IMR-90 (cell line): ENCODE measurements around the gene ARID4A. TPM values are rescaled to one million over a fixed set of nuclear protein-coding genes. Genes with fewer than 3 reads are reported as not detected.

Experiments
- ATAC-seq: fragments of 200-7000 bp; cut with Tn5 transposase; 2 replicates; pipeline ENCODE4 v1.9.1; 2020; ENCODE audit warnings: low read depth, mild to moderate bottlenecking, moderate library complexity
- BruUV-seq: library from RNA; stranded (reverse); fragments of 400-500 nt; replicated peaks from 2 replicates; lab custom pipeline; 2021; lab: Mats Ljungman, UMichigan
- CTCF ChIA-PET: fragments of 300-600 bp; formaldehyde crosslinking; extraction: SDS; loops from one replicate; lab custom pipeline; 2021; ENCODE audit warnings: antibody characterized with exemption; lab: Yijun Ruan, JAX
- POLR2A ChIA-PET: fragments of 300-600 bp; sonication (Branson Sonifier 250); formaldehyde crosslinking; loops from one replicate; lab custom pipeline; 2022; ENCODE audit warnings: antibody characterized with exemption; ENCODE audit not compliant: unreplicated experiment; lab: Charles Lee
- DNase-seq: peaks from one replicate; pipeline ENCODE4 v3.0.0; 2013
- H2AFZ ChIP-seq: replicated peaks from 2 replicates; pipeline ENCODE3; 2013; ENCODE audit warnings: low read length, mild to moderate bottlenecking; ENCODE audit not compliant: poor library complexity
- H2AK5ac ChIP-seq: 2 replicates; pipeline ENCODE4 v1.6.1; 2013; ENCODE audit warnings: low read depth, low read length, inconsistent platforms
- H2AK9ac ChIP-seq: replicated peaks from 2 replicates; pipeline ENCODE3; 2013; ENCODE audit warnings: mild to moderate bottlenecking, low read depth, low read length, moderate library complexity; ENCODE audit not compliant: poor library complexity
- H2BK120ac ChIP-seq: 2 replicates; pipeline ENCODE4 v1.6.1; 2013; ENCODE audit warnings: low read depth, low read length, inconsistent platforms
- H2BK15ac ChIP-seq: 3 replicates; pipeline ENCODE4 v1.6.1; 2013; ENCODE audit warnings: low read depth, low read length, inconsistent platforms
- H2BK20ac ChIP-seq: 2 replicates; pipeline ENCODE4 v1.6.1; 2013; ENCODE audit warnings: low read depth, mild to moderate bottlenecking, inconsistent platforms, low read length, moderate library complexity
- H2BK5ac ChIP-seq: 2 replicates; pipeline ENCODE4 v1.6.1; 2013; ENCODE audit warnings: mild to moderate bottlenecking, low read depth, low read length, inconsistent platforms; ENCODE audit not compliant: poor library complexity, severe bottlenecking
- H3K14ac ChIP-seq: replicated peaks from 2 replicates; pipeline ENCODE4 v1.6.1; 2013; ENCODE audit warnings: low read depth, low read length, inconsistent platforms
- H3K18ac ChIP-seq: 2 replicates; pipeline ENCODE4 v1.6.1; 2013; ENCODE audit warnings: low read depth, low read length, control low read depth
- H3K23ac ChIP-seq: 2 replicates; pipeline ENCODE4 v1.6.1; 2013; ENCODE audit warnings: low read depth, low read length, inconsistent platforms
- H3K27ac ChIP-seq: 2 replicates; pipeline ENCODE4 v1.5.1; 2013; ENCODE audit warnings: mild to moderate bottlenecking, control low read depth, low read length; ENCODE audit not compliant: insufficient read depth
- H3K27me3 ChIP-seq: 2 replicates; pipeline ENCODE4 v1.6.1; 2013; ENCODE audit warnings: low read length; ENCODE audit not compliant: control insufficient read depth, insufficient read depth
- H3K36me3 ChIP-seq: 2 replicates; pipeline ENCODE4 v1.6.1; 2013; ENCODE audit warnings: low read length, mixed read lengths; ENCODE audit not compliant: control insufficient read depth, insufficient read depth
- H3K4ac ChIP-seq: 2 replicates; pipeline ENCODE4 v1.6.1; 2013; ENCODE audit warnings: low read depth, low read length, inconsistent platforms
- H3K4me1 ChIP-seq: 2 replicates; pipeline ENCODE4 v1.6.1; 2013; ENCODE audit warnings: low read length, mixed read lengths; ENCODE audit not compliant: control insufficient read depth, insufficient read depth
- H3K4me2 ChIP-seq: 2 replicates; pipeline ENCODE4 v1.6.1; 2013; ENCODE audit warnings: low read depth, mild to moderate bottlenecking, control low read depth, low read length, moderate library complexity
- H3K4me3 ChIP-seq: 2 replicates; pipeline ENCODE4 v1.5.1; 2013; ENCODE audit warnings: low read depth, mild to moderate bottlenecking, control low read depth, low read length, moderate library complexity; ENCODE audit not compliant: insufficient read depth
- H3K56ac ChIP-seq: 2 replicates; pipeline ENCODE4 v1.6.1; 2013; ENCODE audit warnings: low read length, inconsistent platforms; ENCODE audit not compliant: insufficient read depth; ENCODE audit errors: extremely low read depth
- H3K79me1 ChIP-seq, 2 experiments: 2 replicates each; pipeline ENCODE4 v1.6.1; 2013; ENCODE audit warnings: low read length in 2 of 2, inconsistent platforms in 1 of 2, low read depth in 1 of 2
- H3K9ac ChIP-seq: 2 replicates; pipeline ENCODE4 v1.6.1; 2013; ENCODE audit warnings: low read depth, low read length, control low read depth
- H3K9me1 ChIP-seq: 2 replicates; pipeline ENCODE4 v1.6.1; 2013; ENCODE audit warnings: low read length, inconsistent platforms; ENCODE audit not compliant: insufficient read depth
- H3K9me3 ChIP-seq: 2 replicates; pipeline ENCODE4 v1.6.1; 2013; ENCODE audit warnings: low read length; ENCODE audit not compliant: control insufficient read depth, insufficient read depth
- H4K20me1 ChIP-seq: 2 replicates; pipeline ENCODE4 v1.6.1; 2013; ENCODE audit warnings: low read length, inconsistent platforms; ENCODE audit not compliant: insufficient read depth
- H4K5ac ChIP-seq: 2 replicates; pipeline ENCODE4 v1.6.1; 2013; ENCODE audit warnings: mild to moderate bottlenecking, low read depth, low read length, control low read depth
- H4K8ac ChIP-seq, 2 experiments: 2 replicates each; pipeline ENCODE4 v1.6.1; 2013; ENCODE audit warnings: low read depth in 2 of 2, low read length in 2 of 2, control low read depth in 1 of 2, inconsistent platforms in 1 of 2
- H4K91ac ChIP-seq: 2 replicates; pipeline ENCODE4 v1.6.1; 2013; ENCODE audit warnings: low read depth, low read length, inconsistent platforms; ENCODE audit not compliant: insufficient read depth
- BHLHE40 ChIP-seq: fragments of 150-350 bp; IDR thresholded peaks from 2 replicates; pipeline ENCODE4 v1.6.1; 2016; ENCODE audit warnings: mild to moderate bottlenecking, low read depth, low read length
- CEBPB ChIP-seq: IDR thresholded peaks from 2 replicates; pipeline ENCODE4 v1.6.1; 2012; ENCODE audit warnings: low read depth, low read length, improper control_type of control experiment
- CHD1 ChIP-seq: IDR thresholded peaks from 2 replicates; pipeline ENCODE4 v1.6.1; 2012; ENCODE audit warnings: low read depth, low read length, improper control_type of control experiment
- ELK1 ChIP-seq: fragments of 150-350 bp; IDR thresholded peaks from 2 replicates; pipeline ENCODE4 v1.6.1; 2016; ENCODE audit warnings: low read depth, mild to moderate bottlenecking, low read length, moderate library complexity, borderline replicate concordance
- FOS ChIP-seq: fragments of 150-350 bp; IDR thresholded peaks from 2 replicates; pipeline ENCODE4 v1.6.1; 2016; ENCODE audit warnings: low read depth, low read length
- MAFK ChIP-seq: IDR thresholded peaks from 2 replicates; pipeline ENCODE4 v1.6.1; 2012; ENCODE audit warnings: low read depth, low read length, improper control_type of control experiment
- MAZ ChIP-seq: IDR thresholded peaks from 2 replicates; pipeline ENCODE4 v1.6.1; 2012; ENCODE audit warnings: low read depth, mild to moderate bottlenecking, low read length, improper control_type of control experiment, moderate library complexity, borderline replicate concordance
- MXI1 ChIP-seq: IDR thresholded peaks from 2 replicates; pipeline ENCODE4 v1.6.1; 2012; ENCODE audit warnings: low read depth, mild to moderate bottlenecking, low read length, moderate library complexity, borderline replicate concordance
- NFE2L2 ChIP-seq: fragments of 150-350 bp; IDR thresholded peaks from 2 replicates; pipeline ENCODE4 v1.6.1; 2016; ENCODE audit warnings: low read depth, mild to moderate bottlenecking, low read length
- POLR2A ChIP-seq: IDR thresholded peaks from 2 replicates; pipeline ENCODE4 v1.6.1; 2012; ENCODE audit warnings: mild to moderate bottlenecking, low read depth, low read length
- RAD21 ChIP-seq: IDR thresholded peaks from 2 replicates; pipeline ENCODE4 v1.6.1; 2012; ENCODE audit warnings: low read length, improper control_type of control experiment
- RCOR1 ChIP-seq: IDR thresholded peaks from 2 replicates; pipeline ENCODE4 v1.6.1; 2012; ENCODE audit warnings: mild to moderate bottlenecking, low read length, improper control_type of control experiment; ENCODE audit not compliant: insufficient replicate concordance
- RFX5 ChIP-seq: IDR thresholded peaks from 2 replicates; pipeline ENCODE4 v1.8.0; 2012; ENCODE audit warnings: low read depth, mild to moderate bottlenecking, low read length, moderate library complexity
- SMC3 ChIP-seq: fragments of 150-350 bp; IDR thresholded peaks from 2 replicates; pipeline ENCODE4 v1.6.1; 2016; ENCODE audit warnings: low read depth, mild to moderate bottlenecking, antibody characterized with exemption, low read length, moderate library complexity
- WGBS, 2 experiments: methylation state at CpG; one replicate each; pipeline versions ENCODE4 v1.1.5 to v1.1.7; 2013; ENCODE audit warnings: missing lambda C conversion rate in 2 of 2; ENCODE audit not compliant: insufficient read length in 1 of 2; ENCODE audit errors: extremely low coverage in 2 of 2; 5-methylcytosine and 5-hydroxymethylcytosine counted together
- dilution Hi-C: fragments of 300-500 bp; cut with HindIII; formaldehyde crosslinking; loops from one replicate; pipeline ENCODE4 v1.14.3; 2018; ENCODE audit warnings: low sequenced_read_pairs; ENCODE audit not compliant: unreplicated experiment
- in situ Hi-C: fragments of 300-500 bp; cut with MboI; formaldehyde crosslinking; loops from 3 replicates; pipeline ENCODE4 v1.14.3; 2019; ENCODE audit warnings: low sequenced_read_pairs, inconsistent platforms, mixed read lengths
- intact Hi-C: fragments of 100-400 bp; cut with micrococcal nuclease; formaldehyde crosslinking; loops from 2 replicates; pipeline ENCODE4 v1.10.0; 2022
- polyA plus RNA-seq, 3 experiments: library from polyadenylated mRNA; depleted of rRNA; stranded (reverse); fragments of >200 nt; gene quantifications; 2 replicates each; pipeline ENCODE4 v1.2.3, GENCODE V29; 2012; ENCODE audit warnings: low replicate concordance in 1 of 3
- total RNA-seq: library from RNA; depleted of rRNA; stranded (reverse); fragments of >200 nt; gene quantifications from 2 replicates; pipeline ENCODE4 v1.2.3, GENCODE V29; 2012
- TF ChIP-seq, protein P1 (sequence below): fragments of 150-350 bp; IDR thresholded peaks from 2 replicates; pipeline ENCODE4 v1.6.1; 2017; ENCODE audit warnings: mild to moderate bottlenecking, antibody characterized with exemption, low read length, low read depth

The ARID4A gene
- total and polyA plus RNA-seq, 2 of the 4 experiments (the other 2 are of a cell fraction): 3.3 to 3.8 TPM

- Histone ChIP-seq H3K27ac (no peak overlapping the region), H3K4me1 (no peaks in the 10 kb centered on the region), H4K91ac (no peak overlapping the region), H3K14ac (no peak overlapping the region), H2BK5ac (no peak overlapping the region), H3K56ac (no peak overlapping the region), H3K4me3 (no peak overlapping the region), H4K8ac (no peak overlapping the region), H2BK120ac (no peak overlapping the region), H3K23ac (no peak overlapping the region), H4K20me1 (no peaks in the 10 kb centered on the region), H2AK9ac (no peak overlapping the region), H3K9me3 (no peaks in the 10 kb centered on the region), H2BK15ac (no peak overlapping the region), H3K4ac (no peak overlapping the region), H3K27me3 (no peaks in the 10 kb centered on the region), H3K18ac (no peak overlapping the region), H2AFZ (no peak overlapping the region), H3K36me3 (peaks cover 23% of the 10 kb centered on the region), H2AK5ac (no peak overlapping the region), H2BK20ac (no peak overlapping the region), H3K9me1 (peaks cover 6% of the 10 kb centered on the region), H3K9ac (no peak overlapping the region), H3K4me2 (no peak overlapping the region), H4K5ac (no peak overlapping the region), H3K79me1 (peaks cover 0 to 11% of the 10 kb centered on the region in 2 experiments; a peak in 1 of 4 replicates)
- intact Hi-C loops (loop anchor here (5.0 kb wide), 1 partner anchor 47 kb away; no protein-coding TSS in a partner anchor), in situ Hi-C loops (no loop called here), dilution Hi-C loops (no loop called here)
- CTCF ChIA-PET: no interaction called here
- WGBS, 2 experiments: no CpG with 5 or more reads among the region's 1 CpG
- TF ChIP-seq RAD21 (no peak), SMC3 (no peak), NFE2L2 (no peak), ELK1 (no peak), CEBPB (no peak), MAFK (no peak), POLR2A (no peak), RCOR1 (no peak), CHD1 (no peak), MAZ (no peak), MXI1 (no peak), RFX5 (no peak), BHLHE40 (no peak), FOS (no peak)
- TF ChIP-seq, protein P1, sequence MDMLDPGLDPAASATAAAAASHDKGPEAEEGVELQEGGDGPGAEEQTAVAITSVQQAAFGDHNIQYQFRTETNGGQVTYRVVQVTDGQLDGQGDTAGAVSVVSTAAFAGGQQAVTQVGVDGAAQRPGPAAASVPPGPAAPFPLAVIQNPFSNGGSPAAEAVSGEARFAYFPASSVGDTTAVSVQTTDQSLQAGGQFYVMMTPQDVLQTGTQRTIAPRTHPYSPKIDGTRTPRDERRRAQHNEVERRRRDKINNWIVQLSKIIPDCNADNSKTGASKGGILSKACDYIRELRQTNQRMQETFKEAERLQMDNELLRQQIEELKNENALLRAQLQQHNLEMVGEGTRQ: no peak
- ATAC-seq (no peak), DNase-seq (peak; percentile 2)
- POLR2A ChIA-PET: interaction anchor here (0.6 kb wide), 1 partner anchor 431 kb away, joined by 5 read pairs; no protein-coding TSS in a partner anchor
- no TSS peak for BruUV-seq
Measured at GRCh38 chr14:58315606-58316005, 17.3 kb downstream of the ARID4A start.
